Lung (tissue), 12 donors: ENCODE data around the gene MCOLN2. TPM values are rescaled to one million over a fixed set of nuclear protein-coding genes. Genes with fewer than 3 reads are reported as not detected.

Source experiments
- ATAC-seq: fragments of 200-7000 bp; cut with Tn5 transposase; one replicate; pipeline ENCODE4 v1.9.1; 2020; ENCODE audit warnings: moderate number of reproducible peaks; ENCODE audit not compliant: insufficient read depth, low FRiP score
- DNase-seq, 3 donors: peaks; one replicate each; pipeline ENCODE4 v3.0.0-alpha.2; 2013 to 2017
- H3K27ac ChIP-seq, 2 donors: one replicate each; pipeline ENCODE4 v1.5.1; 2013; ENCODE audit warnings: mild to moderate bottlenecking in 2 of 2, moderate library complexity in 2 of 2, control low read depth in 1 of 2, inconsistent platforms in 1 of 2, low read depth in 1 of 2, low read length in 1 of 2
- H3K27me3 ChIP-seq, 3 donors: one replicate each; pipeline ENCODE4 v1.5.1; 2013; ENCODE audit warnings: low read length in 2 of 3; ENCODE audit not compliant: control insufficient read depth in 3 of 3, insufficient read depth in 3 of 3
- H3K36me3 ChIP-seq, 4 donors: one replicate each; pipeline ENCODE4 v1.5.1; 2013; ENCODE audit warnings: low read length in 4 of 4, mild to moderate bottlenecking in 1 of 4, moderate library complexity in 1 of 4; ENCODE audit not compliant: control insufficient read depth in 4 of 4, insufficient read depth in 4 of 4
- H3K4me1 ChIP-seq, 5 donors: one replicate each; pipeline ENCODE4 v1.5.1; 2013; ENCODE audit warnings: low read length in 5 of 5, mild to moderate bottlenecking in 2 of 5, moderate library complexity in 1 of 5; ENCODE audit not compliant: control insufficient read depth in 5 of 5, insufficient read depth in 5 of 5
- H3K4me3 ChIP-seq: one replicate; pipeline ENCODE4 v1.5.1; 2013; ENCODE audit warnings: mild to moderate bottlenecking, control low read depth, moderate library complexity
- H3K9ac ChIP-seq, 2 donors: one replicate each; pipeline ENCODE4 v1.5.1; 2013; ENCODE audit warnings: low read length in 2 of 2, control low read depth in 1 of 2; ENCODE audit not compliant: insufficient read depth in 1 of 2
- H3K9me3 ChIP-seq, 4 donors: one replicate each; pipeline ENCODE4 v1.5.1; 2013; ENCODE audit warnings: low read length in 3 of 4, mild to moderate bottlenecking in 1 of 4, moderate library complexity in 1 of 4; ENCODE audit not compliant: control insufficient read depth in 4 of 4, insufficient read depth in 3 of 4
- WGBS, 2 donors: extraction: QIAGEN DNeasy Blood & Tissue Kit; methylation state at CpG; one replicate each; pipeline ENCODE4 v1.1.7; 2013; 5-methylcytosine and 5-hydroxymethylcytosine counted together
- polyA plus RNA-seq, 2 donors: library from polyadenylated mRNA; stranded (reverse); fragments of 200-250 nt; gene quantifications; one replicate each; pipeline ENCODE4 v1.2.1, GENCODE V29; 2013
- total RNA-seq, 2 donors: library from RNA; depleted of rRNA in 1 of 2; stranded (reverse); fragments of >200 nt in 1 of 2; gene quantifications; one replicate each; pipeline ENCODE4 v1.2.1, GENCODE V29; 2014 to 2021
- TF ChIP-seq, protein P1 (sequence below): IDR thresholded peaks from 2 replicates; pipeline ENCODE4 v1.5.1; 2012; ENCODE audit warnings: mild to moderate bottlenecking; ENCODE audit errors: control extremely low read depth, extremely low read depth
- donor health status: control.
- donor health status: control.
- donor health status: Bipolar disorder and iron deficiency.
- donor health status: healthy.
- donor health status: DM: yes; HTN: yes; CAD: no.

MCOLN2 gene
- total and polyA plus RNA-seq, 4 donors: 4.2 to 17.1 (median 7.4) TPM

DNA sequence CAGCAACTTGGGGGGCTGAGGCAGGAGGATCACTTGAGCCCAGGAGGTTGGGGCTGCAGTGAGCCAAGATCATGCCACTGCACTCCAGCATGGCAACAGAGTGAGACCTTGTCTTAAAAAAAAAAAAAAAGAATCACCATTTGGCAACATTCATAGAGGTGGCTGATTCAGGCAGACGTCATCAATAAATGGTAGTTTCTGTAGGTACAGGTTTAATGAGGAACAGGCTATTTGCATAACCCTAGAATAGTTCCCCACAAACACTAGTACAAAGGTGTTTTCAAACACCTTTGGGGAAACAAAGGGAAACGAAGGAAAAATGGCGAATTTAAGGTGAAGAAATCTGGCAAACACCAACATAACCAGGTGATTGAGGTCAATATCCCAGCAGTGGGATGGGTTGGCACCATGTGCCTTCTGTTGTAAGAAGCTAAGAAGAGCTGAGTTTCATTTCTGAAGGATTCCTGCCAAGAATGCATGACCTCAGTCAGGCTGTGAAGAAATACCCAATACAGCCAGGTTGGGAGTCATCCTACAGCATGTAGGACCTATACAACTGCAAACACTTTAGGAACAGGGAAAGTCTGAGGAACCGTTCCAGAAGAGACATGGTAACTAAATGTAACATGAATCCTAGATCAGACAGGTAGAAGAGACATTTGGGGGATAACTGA is 109.5 kb downstream of the MCOLN2 start:
- DNase-seq: no peak
- Histone ChIP-seq H3K4me3 (no peak overlapping the region), H3K36me3 (no peaks in the 10 kb centered on the region), H3K9me3 (peaks cover 0 to 3% (median 0%) of the 10 kb centered on the region in 4 donors), H3K4me1 (peaks cover 0 to 16% (median 4%) of the 10 kb centered on the region in 5 donors), H3K27me3 (peaks cover 0 to 9% (median 6%) of the 10 kb centered on the region in 3 donors), H3K9ac (no peak overlapping the region), H3K27ac (no peak overlapping the region)
- 82 to 86% methylated on average over 4 of the region's 4 CpGs for WGBS, 2 donors
- TF ChIP-seq, protein P1, sequence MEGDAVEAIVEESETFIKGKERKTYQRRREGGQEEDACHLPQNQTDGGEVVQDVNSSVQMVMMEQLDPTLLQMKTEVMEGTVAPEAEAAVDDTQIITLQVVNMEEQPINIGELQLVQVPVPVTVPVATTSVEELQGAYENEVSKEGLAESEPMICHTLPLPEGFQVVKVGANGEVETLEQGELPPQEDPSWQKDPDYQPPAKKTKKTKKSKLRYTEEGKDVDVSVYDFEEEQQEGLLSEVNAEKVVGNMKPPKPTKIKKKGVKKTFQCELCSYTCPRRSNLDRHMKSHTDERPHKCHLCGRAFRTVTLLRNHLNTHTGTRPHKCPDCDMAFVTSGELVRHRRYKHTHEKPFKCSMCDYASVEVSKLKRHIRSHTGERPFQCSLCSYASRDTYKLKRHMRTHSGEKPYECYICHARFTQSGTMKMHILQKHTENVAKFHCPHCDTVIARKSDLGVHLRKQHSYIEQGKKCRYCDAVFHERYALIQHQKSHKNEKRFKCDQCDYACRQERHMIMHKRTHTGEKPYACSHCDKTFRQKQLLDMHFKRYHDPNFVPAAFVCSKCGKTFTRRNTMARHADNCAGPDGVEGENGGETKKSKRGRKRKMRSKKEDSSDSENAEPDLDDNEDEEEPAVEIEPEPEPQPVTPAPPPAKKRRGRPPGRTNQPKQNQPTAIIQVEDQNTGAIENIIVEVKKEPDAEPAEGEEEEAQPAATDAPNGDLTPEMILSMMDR: no peak
- ATAC-seq: no peak

DNA sequence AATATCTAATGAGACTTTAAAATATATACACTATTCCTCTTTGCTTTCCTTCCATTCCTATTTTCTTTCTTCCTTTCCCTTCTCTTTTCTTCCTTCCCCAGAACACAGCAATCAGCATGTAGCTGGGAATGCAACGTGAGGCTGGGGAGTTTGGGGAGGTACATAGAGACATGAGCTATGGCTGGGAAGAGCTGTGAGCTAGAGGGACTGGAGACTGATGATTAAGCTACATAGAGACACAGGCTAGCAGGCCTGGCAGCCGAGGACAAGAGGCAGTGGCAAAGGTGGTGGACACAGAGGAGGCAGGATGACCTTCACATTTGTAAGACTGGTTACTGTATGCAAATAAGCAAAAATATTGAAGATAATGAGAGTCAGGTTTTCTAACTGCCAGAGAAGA is 111.4 kb downstream of the MCOLN2 start:
- Histone ChIP-seq H3K27me3 (no peaks in the 10 kb centered on the region), H3K27ac (no peak overlapping the region), H3K36me3 (no peaks in the 10 kb centered on the region), H3K9ac (no peak overlapping the region), H3K9me3 (peaks cover 0 to 3% (median 1%) of the 10 kb centered on the region in 4 donors), H3K4me3 (no peak overlapping the region), H3K4me1 (peaks cover 0 to 14% (median 2%) of the 10 kb centered on the region in 5 donors)
- DNase-seq (no peak), ATAC-seq (no peak)
- TF ChIP-seq, protein P1: no peak
- 66 to 77% methylated on average over 2 of the region's 2 CpGs for WGBS, 2 donors

DNA sequence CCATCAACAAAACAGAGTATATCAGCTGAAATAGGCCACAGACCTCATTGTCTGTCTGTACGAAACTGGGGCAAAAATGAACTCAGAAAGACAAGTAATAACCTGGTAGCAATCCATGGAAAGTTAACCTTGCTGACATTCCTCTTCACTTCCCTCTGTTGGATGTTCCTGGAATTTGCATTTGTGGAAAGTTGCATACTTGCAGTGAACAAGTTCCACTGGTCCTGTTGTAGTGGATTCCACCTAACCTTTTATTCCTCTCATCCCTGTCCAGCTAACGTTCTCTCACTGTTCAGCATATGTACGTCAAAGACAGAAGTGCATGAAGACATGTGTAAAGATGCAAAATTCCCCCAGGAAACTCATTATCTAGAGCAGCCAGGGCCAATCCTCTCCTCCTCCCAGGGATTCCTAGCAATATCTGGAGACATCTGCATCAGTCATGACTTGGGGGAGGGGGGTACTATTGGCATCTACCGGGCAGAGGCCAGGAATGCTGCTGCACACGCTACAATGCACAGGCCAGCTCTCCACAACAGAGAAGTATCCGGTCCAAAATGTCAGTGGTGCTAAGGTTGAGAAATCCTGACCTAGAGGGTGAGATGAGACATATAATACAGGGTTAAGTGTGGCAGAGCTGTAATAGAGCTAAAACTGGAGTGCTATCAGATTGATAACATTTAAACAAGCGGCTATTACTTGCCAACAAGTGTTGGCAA is 112.1 kb downstream of the MCOLN2 start:
- DNase-seq (peak; percentile 26 to 61 (median 36)), ATAC-seq (no peak)
- H3K9me3 ChIP-seq: peaks cover 0 to 3% (median 1%) of the 10 kb centered on the region in 4 donors
- H3K27me3 ChIP-seq: no peaks in the 10 kb centered on the region
- no peaks in the 10 kb centered on the region for H3K36me3 ChIP-seq
- H3K4me1 ChIP-seq: peaks cover 0 to 14% (median 2%) of the 10 kb centered on the region in 5 donors
- WGBS, 2 donors: 60 to 78% methylated on average over 7 of the region's 7 CpGs
- TF ChIP-seq, protein P1: no peak
- no peak overlapping the region for H3K9ac ChIP-seq
- H3K4me3 ChIP-seq: no peak overlapping the region
- no peak overlapping the region for H3K27ac ChIP-seq
